Aorta (tissue), 5 donors: ENCODE measurements around the gene FOXL1. TPM values are rescaled to one million over a fixed set of nuclear protein-coding genes. Genes with fewer than 3 reads are reported as not detected.

Experiments
- ATAC-seq: fragments of 200-7000 bp; cut with Tn5 transposase; one replicate; pipeline ENCODE4 v1.9.1; 2022; ENCODE audit warnings: moderate library complexity; ENCODE audit not compliant: low FRiP score
- DNase-seq, 2 donors: peaks; one replicate each; pipeline ENCODE4 v3.0.0-alpha.2; 2020
- H3K27ac ChIP-seq, 2 donors: one replicate each; pipeline ENCODE4 v1.5.1; 2013; ENCODE audit warnings: low read length in 2 of 2, mild to moderate bottlenecking in 2 of 2, moderate library complexity in 2 of 2, control low read depth in 1 of 2, inconsistent platforms in 1 of 2, low read depth in 1 of 2
- H3K27me3 ChIP-seq, 2 donors: one replicate each; pipeline ENCODE4 v1.6.1; 2013; ENCODE audit warnings: control low read depth in 1 of 2, low read length in 1 of 2, mild to moderate bottlenecking in 1 of 2, moderate library complexity in 1 of 2; ENCODE audit not compliant: insufficient read depth in 2 of 2, control insufficient read depth in 1 of 2
- H3K36me3 ChIP-seq, 2 donors: one replicate each; pipeline ENCODE4 v1.6.1; 2013; ENCODE audit warnings: control low read depth in 1 of 2, low read length in 1 of 2, mild to moderate bottlenecking in 1 of 2; ENCODE audit not compliant: insufficient read depth in 2 of 2, control insufficient read depth in 1 of 2
- H3K4me1 ChIP-seq, 2 donors: one replicate each; pipeline ENCODE4 v1.6.1; 2013; ENCODE audit warnings: low read length in 2 of 2, control low read depth in 1 of 2, mild to moderate bottlenecking in 1 of 2, moderate library complexity in 1 of 2; ENCODE audit not compliant: insufficient read depth in 2 of 2, control insufficient read depth in 1 of 2
- H3K4me3 ChIP-seq, 2 donors: one replicate each; pipeline ENCODE4 v1.5.1; 2013; ENCODE audit warnings: low read length in 2 of 2, control low read depth in 1 of 2, mild to moderate bottlenecking in 1 of 2
- H3K9me3 ChIP-seq: one replicate; pipeline ENCODE4 v1.6.1; 2013; ENCODE audit warnings: mild to moderate bottlenecking, low read length; ENCODE audit not compliant: control insufficient read depth
- WGBS, 2 donors: extraction: QIAGEN DNeasy Blood & Tissue Kit; methylation state at CpG; one replicate each; pipeline ENCODE4 v1.1.7; 2013; 5-methylcytosine and 5-hydroxymethylcytosine counted together
- intact Hi-C, 2 donors: fragments of 100-400 bp; cut with DNase I; formaldehyde crosslinking; loops; one replicate each; pipeline versions ENCODE4 v1.14.2 to v1.15.0; 2022
- polyA plus RNA-seq, 2 donors: library from polyadenylated mRNA; stranded (reverse); fragments of 200-250 nt; gene quantifications; one replicate each; pipeline ENCODE4 v1.2.3, GENCODE V29; 2013
- total RNA-seq, 2 donors: library from RNA; stranded (reverse); fragmentation: NEBNext Ultra II Directional; extraction: Animal tissue kit (Norgen Biotek cat#: 25700); gene quantifications; one replicate each; pipeline ENCODE4 v1.2.1, GENCODE V29; 2021
- donor health status: healthy with polysubstance abuse.
- donor health status: Bipolar disorder and iron deficiency.
- donor health status: DM: no; HTN: no; CAD: no.
- donor health status: DM: no; HTN: no; CAD: no.
- donor health status: DM: yes; HTN: yes; CAD: no.

FOXL1 gene
- total and polyA plus RNA-seq, 4 donors = 4.3 to 34.4 (median 17.9) TPM

- no peaks in the 10 kb centered on the region for H3K27me3 ChIP-seq
- intact Hi-C loops = no loop called here
- WGBS, 2 donors = 3 to 4% methylated on average over 7 of the region's 7 CpGs
- no peaks in the 10 kb centered on the region for H3K9me3 ChIP-seq
- ATAC-seq = peak; percentile 66
- peak; percentile 83 for DNase-seq
- no peak overlapping the region for H3K4me3 ChIP-seq
- peaks cover 4 to 13% of the 10 kb centered on the region in 2 donors for H3K4me1 ChIP-seq
- H3K27ac ChIP-seq = peak overlapping the region; percentile 72 to 73
- H3K36me3 ChIP-seq = no peaks in the 10 kb centered on the region
Measured at GRCh38 chr16:86597880-86598606, 19.7 kb downstream of the FOXL1 start.

DNA sequence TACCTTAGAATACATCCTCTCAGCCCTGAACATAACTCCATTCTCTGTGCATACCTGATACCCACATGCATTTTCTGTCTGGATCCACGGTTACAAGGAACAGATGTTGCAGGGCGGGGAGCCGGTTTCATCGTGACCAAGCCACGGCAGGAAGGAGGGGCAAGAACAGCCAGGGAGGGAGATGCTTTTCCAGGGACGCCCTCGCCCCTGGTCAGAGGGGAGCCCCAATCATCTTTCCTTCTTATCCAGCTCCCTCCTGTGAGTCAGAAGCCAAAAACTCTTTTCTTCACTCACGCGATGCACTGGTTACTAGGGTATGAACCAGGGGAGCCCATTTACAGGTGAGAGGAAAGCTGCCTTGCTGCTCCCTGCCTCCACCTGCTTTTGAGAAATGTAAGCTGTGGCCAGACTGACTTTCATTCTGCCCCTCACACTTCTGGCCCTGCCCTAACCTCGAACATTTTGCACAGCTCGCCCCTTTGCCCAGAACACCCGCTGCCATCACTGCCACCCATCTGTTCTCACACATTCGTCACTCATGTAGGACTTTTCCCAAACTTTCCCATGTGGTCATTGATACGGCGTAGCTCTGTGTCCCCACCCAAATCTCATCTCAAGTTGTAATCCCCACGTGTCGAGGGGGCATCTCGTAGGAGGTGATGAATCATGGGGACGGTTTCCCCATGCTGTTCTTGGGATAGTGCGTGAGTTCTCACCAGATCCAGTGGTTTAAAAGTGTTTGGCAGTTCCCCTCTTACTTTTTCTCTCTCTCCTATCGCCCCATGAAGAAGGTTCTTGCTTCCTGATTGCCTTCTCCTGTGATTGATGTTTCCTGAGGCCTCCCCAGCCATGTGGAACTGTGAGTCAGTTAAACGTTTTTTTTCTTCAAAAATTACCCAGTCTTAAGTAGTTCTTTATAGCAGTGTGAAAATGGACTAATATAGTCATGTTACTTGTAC lies 20.5 kb downstream of the FOXL1 start:
- WGBS, 2 donors = 7 to 9% methylated on average over 22 of the region's 22 CpGs
- H3K27me3 ChIP-seq = no peaks in the 10 kb centered on the region
- peaks cover 4 to 13% of the 10 kb centered on the region in 2 donors for H3K4me1 ChIP-seq
- DNase-seq (no peak), ATAC-seq (no peak)
- intact Hi-C loops = no loop called here
- H3K9me3 ChIP-seq = no peaks in the 10 kb centered on the region
- peak overlapping the region; percentile 87 to 97 for H3K27ac ChIP-seq
- H3K36me3 ChIP-seq = no peaks in the 10 kb centered on the region
- no peak overlapping the region for H3K4me3 ChIP-seq

- intact Hi-C loops = no loop called here
- Histone ChIP-seq H3K27ac (peak overlapping the region; percentile 83 to 86), H3K9me3 (no peaks in the 10 kb centered on the region), H3K27me3 (no peaks in the 10 kb centered on the region), H3K4me3 (no peak overlapping the region), H3K4me1 (peaks cover under 1 to 13% of the 10 kb centered on the region in 2 donors), H3K36me3 (no peaks in the 10 kb centered on the region)
- whole genome bisulfite sequencing, 2 donors = 0 to 23% methylated on average over 2 of the region's 2 CpGs
- ATAC-seq (no peak), DNase-seq (no peak)
Measured at GRCh38 chr16:86601356-86601755, 23.0 kb downstream of the FOXL1 start.

DNA sequence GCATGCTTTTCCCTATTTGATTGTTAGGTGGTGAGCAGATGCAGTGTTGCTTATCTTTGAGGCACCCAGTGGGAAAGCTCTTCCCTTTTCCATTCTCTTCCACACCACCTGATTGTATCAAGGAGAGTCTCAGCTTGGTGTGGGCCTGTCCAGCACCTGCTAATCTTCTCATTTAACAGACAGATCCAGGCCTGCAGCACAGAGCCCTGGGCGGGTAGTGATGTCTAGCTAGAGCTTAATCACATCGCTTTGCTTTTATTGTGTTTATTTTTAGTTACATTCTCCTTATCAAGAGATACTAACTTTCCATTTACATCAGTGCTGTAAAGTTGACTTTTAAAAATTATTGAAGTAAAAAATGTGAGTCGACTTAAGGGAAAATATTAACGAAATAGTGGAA lies 24.2 kb downstream of the FOXL1 start:
- H3K9me3 ChIP-seq = no peaks in the 10 kb centered on the region
- no peaks in the 10 kb centered on the region for H3K36me3 ChIP-seq
- H3K27ac ChIP-seq = peak overlapping the region; percentile 33 to 84
- no peak for ATAC-seq
- WGBS, 2 donors = 6 to 11% methylated on average over 4 of the region's 4 CpGs
- H3K27me3 ChIP-seq = no peaks in the 10 kb centered on the region
- no peak overlapping the region for H3K4me3 ChIP-seq
- intact Hi-C loops = no loop called here
- H3K4me1 ChIP-seq = peaks cover 0 to 7% of the 10 kb centered on the region in 2 donors
- DNase-seq = no peak

GRCh38 chr16:86604436-86605193 lies 26.3 kb downstream of the FOXL1 start:
- intact Hi-C loops = no loop called here
- Histone ChIP-seq H3K27ac (peak overlapping the region; percentile 64 to 89), H3K36me3 (no peaks in the 10 kb centered on the region), H3K4me1 (peaks cover 4 to 7% of the 10 kb centered on the region in 2 donors), H3K9me3 (no peaks in the 10 kb centered on the region), H3K4me3 (peak overlapping the region; percentile 9 to 12), H3K27me3 (no peaks in the 10 kb centered on the region)
- DNase-seq = no peak
- ATAC-seq = no peak
- 21 to 35% methylated on average over 16 of the region's 16 CpGs for whole genome bisulfite sequencing, 2 donors

- peaks cover 4 to 9% of the 10 kb centered on the region in 2 donors for H3K4me1 ChIP-seq
- H3K4me3 ChIP-seq = no peak overlapping the region
- DNase-seq = no peak
- WGBS, 2 donors = 97 to 98% methylated on average over 3 of the region's 3 CpGs
- no peaks in the 10 kb centered on the region for H3K9me3 ChIP-seq
- intact Hi-C loops = no loop called here
- H3K36me3 ChIP-seq = no peaks in the 10 kb centered on the region
- no peak for ATAC-seq
- peak overlapping the region in 1 of 2 donors; percentile 30 for H3K27ac ChIP-seq
- no peaks in the 10 kb centered on the region for H3K27me3 ChIP-seq
Measured at GRCh38 chr16:86605950-86606349, 27.6 kb downstream of the FOXL1 start.

DNA sequence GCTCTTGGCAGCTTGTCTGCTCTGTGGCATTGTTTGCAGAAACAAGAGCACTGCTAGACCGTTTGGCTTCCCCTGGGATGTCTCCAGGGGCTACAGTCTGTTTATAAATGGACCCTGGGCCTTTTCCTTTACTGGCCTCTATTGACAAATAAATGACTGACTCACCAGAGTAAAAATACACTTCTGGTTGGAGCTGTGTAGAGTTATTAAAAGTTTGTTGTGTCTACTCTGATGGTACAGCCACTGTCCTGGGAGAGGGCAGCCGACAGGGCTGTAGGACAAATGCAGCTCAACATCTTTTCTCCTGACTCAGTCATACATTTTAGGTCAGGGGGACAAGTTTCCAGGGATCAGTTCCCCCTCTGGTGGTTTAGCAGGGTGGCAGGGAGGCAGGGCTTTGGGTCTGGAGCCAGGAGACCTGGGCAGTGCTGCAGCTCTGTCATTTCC lies 30.0 kb downstream of the FOXL1 start:
- intact Hi-C loops = no loop called here
- H3K27me3 ChIP-seq = no peaks in the 10 kb centered on the region
- peaks cover 3 to 4% of the 10 kb centered on the region in 2 donors for H3K4me1 ChIP-seq
- WGBS, 2 donors = 3 to 7% methylated on average over 2 of the region's 2 CpGs
- no peak overlapping the region for H3K4me3 ChIP-seq
- DNase-seq = no peak
- H3K9me3 ChIP-seq = no peaks in the 10 kb centered on the region
- peak overlapping the region; percentile 46 to 98 for H3K27ac ChIP-seq
- ATAC-seq = peak; percentile 72
- H3K36me3 ChIP-seq = no peaks in the 10 kb centered on the region

- Histone ChIP-seq H3K36me3 (no peaks in the 10 kb centered on the region), H3K9me3 (no peaks in the 10 kb centered on the region), H3K4me3 (no peak overlapping the region), H3K4me1 (peaks cover 3 to 4% of the 10 kb centered on the region in 2 donors), H3K27me3 (no peaks in the 10 kb centered on the region), H3K27ac (peak overlapping the region; percentile 57 to 98)
- DNase-seq (no peak), ATAC-seq (no peak)
- intact Hi-C loops = no loop called here
- WGBS, 2 donors = 8 to 11% methylated on average over 6 of the region's 6 CpGs
Measured at GRCh38 chr16:86609115-86609514, 30.8 kb downstream of the FOXL1 start.
